Stimulated activated CD8-positive, alpha-beta memory T cell treated with anti-CD3 and anti-CD28 coated beads, Interleukin-12 subunit alpha, Interleukin-12 subunit beta, amount 100 ng/mL, for 1 hour (primary cell): ENCODE results near the gene SNRNP40.
"Not testable (repeated sequence)": the region's sequence is repeated elsewhere in the genome, so short reads cannot be mapped to it uniquely, and the experiment has no call there.

Experiments
- DNase-seq: peaks from one replicate; pipeline ENCODE4 v3.0.0-alpha.2; 2020; ENCODE audit warnings: low read depth

SNRNP40 gene

DNA sequence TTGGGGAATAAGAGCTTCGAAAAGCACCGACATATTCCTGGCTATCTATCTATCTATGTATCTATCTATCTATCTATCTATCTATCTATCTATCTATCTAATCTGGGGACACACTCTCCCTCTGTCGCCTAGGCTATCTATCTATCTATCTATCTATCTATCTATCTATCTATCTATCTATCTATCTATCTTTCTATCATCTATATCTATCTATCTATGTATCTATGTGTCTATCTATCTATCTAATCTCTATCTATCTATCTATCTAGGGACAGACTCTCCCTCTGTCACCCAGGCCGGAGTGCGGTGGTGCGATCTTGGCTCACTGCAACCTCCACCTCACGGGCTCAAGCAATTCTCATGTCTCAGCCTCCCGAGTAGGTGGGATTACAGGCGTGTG is 14.2 kb downstream of the SNRNP40 start:
- DNase-seq = not testable (repeated sequence)

DNA sequence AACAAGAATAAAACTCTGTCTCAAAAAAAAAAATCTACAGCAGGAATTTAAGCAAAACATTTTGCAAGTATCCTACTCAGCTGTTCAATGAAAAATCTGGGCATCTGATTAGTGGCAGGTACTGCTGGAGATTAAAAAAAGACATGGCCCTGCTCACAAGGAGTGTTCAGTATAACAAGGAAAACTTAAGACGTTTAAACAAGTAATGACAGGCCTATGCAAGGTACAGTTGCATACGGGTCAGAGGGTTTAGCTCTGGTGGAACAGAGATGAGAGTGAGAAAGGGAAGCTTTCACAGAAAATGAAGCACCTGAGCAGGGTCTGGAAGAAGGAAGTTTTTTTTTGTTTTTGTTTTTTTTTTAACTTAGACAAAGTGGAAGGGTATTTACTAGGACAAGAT is 23.0 kb downstream of the SNRNP40 start:
- DNase-seq = no peak

DNA sequence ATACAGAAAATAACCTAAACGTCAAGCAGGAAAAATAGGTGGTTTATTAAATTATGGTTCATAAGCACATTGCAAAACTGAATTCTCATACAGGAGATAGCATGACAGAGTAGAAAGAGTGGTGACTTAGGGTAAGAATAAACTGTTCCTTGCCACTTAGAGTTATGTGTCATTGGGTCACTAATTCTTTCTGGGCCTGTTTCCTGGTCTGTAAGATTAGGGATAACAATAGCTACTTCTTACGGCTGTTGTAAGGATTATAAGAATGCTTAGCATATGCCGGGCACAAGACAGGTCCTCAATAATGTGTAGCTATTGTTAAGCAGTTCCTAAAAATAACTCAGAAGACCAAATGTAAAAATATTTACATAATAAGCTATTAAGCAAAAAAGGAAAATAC is 24.2 kb downstream of the SNRNP40 start:
- DNase-seq = no peak

DNA sequence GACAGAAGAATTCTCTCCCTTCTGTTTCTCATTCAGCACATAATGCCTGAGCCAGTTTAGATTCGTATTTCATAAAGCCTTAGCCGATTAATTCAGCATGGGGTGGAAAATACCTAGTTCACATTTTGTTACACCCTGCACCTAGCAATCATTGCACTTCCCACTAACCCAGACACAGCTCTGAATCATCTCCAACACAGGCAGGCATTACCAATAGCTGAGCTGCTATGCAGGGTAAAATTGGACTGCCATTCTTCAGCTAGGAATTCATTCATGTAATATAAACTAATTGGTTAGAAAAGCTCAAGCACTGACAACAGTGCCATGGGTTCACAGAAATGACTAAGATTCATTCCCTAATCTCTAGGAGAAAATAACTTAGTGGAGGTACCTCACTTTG is 30.0 kb downstream of the SNRNP40 start:
- no peak for DNase-seq

DNA sequence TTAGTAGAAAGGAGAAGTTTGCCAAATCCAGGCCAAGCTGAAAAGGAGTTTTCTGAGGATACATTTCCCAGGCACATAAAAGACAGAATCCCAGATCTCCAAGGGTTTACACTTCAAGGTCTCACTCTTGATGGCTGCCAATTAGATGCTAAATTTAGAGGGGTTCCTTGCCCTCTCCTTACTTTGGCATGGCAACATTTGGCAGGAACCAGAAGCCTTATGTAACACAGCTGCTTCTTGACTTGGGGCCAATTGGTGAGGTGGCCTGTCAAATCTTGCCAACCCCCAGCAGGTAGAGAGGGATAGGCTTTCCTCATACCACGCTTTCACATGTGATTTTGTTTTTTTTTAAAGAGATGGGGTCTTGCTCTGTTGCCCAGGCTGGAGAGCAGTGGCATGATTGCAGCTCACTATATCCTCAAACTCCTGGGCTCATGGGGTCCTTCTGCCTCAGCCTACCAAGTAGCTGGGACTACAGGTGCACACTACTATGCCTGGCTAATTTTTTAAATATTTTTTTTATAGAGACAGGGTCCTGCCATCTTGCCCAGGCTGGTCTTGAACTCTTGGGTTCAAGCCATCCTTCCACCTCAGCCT is 31.7 kb downstream of the SNRNP40 start:
- no peak for DNase-seq

DNA sequence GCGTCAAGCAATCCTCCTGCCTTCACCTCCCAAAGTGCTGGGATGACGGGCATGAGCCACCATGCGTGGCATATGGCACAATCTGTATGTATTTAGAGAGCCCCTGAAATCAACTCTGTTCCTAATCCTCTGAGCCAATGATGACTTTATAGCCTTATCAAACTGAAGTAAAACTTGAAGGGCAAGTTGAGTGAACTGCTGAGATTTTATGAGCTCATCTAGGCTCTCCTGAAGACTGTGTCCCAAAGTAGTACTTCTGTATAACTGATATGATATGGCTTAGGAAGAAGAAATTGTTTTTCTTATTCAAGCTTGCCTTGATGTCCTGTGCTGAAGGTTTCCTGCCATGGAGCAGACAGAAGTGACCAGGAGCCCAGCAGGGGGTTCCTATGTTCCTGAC is 33.2 kb downstream of the SNRNP40 start:
- DNase-seq = no peak

DNA sequence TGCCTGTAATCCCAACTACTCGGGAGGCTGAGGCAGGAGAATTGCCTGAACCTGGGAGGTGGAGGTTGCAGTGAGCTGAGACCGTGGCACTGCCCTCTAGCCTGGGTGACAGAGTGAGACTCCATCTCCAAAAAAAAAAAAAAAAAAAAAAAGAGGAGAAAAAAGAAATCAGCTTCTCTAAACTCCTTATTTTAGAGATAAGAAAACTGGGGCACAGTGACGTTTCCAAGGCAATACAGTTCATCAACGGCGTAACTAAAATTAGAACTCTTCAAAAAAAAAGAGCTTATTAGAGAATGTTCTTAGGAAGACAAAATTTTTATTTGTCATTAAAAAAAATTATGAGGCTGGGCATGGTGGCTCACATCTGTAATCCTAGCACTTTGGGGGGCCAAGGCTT is 34.2 kb downstream of the SNRNP40 start:
- DNase-seq = not testable (repeated sequence)

DNA sequence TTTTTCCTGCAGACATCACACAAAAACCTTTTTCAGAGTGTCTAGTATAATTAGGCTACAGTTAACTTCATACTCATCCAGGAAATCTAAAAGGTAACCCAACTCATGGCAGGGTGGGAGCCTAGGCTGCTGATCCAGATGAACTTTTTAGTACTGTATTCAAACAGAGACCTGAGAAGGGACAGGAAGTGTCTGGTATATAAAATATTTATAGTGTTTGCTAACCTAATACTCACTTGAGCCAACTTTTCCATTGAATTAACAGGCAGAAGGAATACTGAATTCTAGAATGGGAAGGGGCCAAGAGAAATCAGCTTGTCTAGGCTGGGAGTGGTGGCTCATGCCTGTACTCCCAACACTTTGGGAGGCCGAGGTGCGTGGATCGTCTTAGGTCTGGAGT is 34.7 kb downstream of the SNRNP40 start:
- no peak for DNase-seq

DNA sequence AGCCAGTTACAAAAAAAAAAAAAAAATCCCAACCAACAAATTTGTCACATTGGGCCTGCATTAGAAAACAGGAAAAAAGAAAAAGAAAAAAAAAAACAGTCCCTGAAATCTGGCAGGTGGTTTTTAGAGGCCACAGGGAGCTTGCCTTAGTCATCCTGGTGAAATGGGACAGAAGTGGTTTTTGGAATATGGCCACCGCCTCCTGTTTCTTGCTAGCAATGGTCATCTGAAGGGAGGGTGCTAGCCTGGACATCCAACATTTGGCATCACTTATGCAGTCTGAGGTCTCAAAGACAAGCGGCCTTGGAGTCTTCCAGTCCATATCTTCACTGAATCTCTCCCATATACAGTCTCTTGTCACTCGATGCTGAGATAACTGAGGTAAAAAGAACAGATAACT is 36.8 kb downstream of the SNRNP40 start:
- DNase-seq = no peak

DNA sequence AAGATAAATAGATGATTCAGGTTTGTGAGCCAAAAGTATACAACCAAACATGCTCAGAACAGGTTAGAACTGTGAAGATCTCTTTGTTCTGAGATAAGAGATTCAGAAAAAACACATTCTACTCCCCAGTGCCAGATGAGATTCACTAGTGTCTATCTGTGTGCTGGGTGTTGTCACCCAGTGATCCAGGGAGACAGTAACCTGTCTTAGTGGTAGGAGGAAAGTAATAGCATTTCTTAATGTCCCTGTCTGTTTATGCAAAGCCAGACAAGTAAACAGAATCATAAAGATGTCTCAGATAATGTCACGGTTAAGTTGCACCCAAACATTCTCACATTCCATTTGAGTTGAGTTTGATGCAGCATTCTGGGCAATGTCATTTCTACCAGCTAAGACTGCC is 38.0 kb downstream of the SNRNP40 start:
- no peak for DNase-seq

DNA sequence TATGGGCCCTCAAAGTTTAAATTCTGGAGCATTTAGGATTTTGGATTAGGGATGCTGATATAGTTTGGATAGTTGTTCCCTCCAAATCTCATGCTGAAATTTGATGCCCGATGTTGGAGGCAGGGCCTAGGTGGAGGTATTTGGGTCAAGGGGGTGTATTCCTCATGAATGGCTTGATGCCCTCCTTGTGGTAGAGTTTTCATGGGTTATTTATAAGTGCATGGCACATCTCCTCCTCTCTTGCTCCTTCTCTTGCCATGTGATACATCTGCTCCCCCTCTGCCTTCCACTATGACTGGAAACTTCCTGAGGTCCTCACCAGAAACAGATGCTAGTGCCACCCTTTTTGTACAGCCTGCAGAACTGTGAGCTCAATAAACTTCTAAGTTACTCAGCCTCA is 39.4 kb downstream of the SNRNP40 start:
- no peak for DNase-seq

DNA sequence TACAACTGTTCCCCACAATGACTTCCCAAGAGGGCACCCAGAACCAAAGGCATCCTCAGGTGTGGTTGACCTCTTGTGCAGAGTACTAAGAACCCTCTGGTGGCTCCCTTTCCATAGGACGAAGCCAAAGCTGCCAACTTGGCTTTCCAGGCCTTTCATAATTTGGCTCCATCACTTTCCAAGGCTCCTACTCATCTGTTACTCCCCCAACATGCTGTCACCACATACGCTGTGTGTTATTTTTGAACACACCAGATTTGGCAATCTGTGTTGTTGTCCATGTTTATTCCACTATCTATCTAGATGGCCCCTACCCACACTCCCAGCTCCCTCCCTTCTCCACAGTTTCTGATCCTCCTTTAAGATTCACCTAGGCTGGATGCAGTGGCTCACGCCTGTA is 46.7 kb downstream of the SNRNP40 start:
- DNase-seq = no peak

DNA sequence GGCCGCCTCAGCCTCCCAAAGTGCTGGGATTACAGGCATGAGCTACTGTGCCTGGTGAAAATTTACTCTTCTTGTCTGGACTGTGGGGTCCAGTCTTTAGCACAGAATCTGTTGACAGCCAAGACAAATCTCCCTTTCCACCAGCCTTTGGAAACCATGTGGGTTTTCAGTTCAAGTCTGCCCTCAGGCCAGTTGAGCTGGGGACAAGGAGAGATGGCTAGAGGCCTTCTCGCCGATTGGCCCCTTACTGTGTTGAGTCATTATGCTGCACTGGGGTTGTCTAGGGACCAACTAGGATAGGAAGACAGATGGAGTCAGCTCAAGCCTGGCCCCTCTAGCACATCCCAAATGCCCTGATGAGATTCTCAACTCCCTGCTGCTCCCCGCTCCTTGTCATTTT is 48.3 kb downstream of the SNRNP40 start:
- no peak for DNase-seq

DNA sequence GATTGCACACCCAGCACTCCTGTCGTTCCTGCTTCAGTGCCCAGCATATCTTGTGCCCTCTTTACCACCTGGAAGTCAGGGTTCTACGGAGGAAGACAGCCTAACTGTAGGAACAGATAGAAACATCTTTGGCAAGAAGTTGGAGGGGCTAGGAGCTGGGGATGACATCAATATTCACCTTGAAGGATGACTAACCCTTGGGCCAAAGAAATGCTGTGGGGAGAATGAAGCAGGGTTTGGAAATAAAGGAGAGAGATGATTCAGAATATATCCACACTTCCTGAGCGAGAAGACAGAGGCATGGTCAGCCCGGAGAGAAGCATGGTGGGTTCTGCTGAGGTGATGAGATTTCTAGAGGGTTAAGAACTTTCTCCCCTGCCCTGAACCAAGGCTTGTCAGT is 52.3 kb downstream of the SNRNP40 start:
- no peak for DNase-seq

DNA sequence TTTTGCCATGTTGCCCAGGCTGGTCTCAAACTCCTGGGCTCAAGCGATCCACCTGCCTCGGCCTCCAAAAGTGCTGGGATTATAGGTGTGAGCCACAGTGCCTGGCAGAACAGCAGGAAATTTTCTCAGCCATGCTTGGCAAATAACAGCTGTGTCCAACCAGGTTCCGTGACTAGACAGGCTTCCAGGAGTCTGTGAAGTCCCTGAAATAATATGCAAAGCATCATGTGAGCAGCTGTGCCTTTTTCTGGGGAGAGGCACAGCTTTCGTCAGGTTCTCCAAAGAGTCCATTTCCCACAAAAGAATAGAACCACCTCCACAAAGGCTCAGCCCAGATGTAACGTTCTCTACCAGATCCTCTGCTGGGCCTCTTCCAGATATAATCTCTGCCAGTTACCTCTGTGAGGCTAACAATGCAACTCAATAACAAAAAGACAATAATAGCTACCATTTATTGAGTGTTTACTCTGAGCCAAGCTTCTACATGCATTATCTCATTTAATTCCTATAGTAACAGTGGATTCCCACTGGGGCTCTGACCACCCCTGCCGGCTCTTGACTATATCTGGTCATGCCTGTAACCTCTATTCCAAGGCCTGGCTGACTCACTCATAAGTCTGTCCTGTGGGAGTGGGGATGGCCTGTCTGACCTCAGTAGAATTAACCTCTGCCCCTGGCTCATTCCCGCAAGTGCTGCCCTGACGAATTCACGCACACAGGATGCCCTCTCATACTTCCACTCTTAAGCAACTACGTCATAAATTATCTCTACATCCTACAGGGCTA is 52.9 kb downstream of the SNRNP40 start:
- no peak for DNase-seq

DNA sequence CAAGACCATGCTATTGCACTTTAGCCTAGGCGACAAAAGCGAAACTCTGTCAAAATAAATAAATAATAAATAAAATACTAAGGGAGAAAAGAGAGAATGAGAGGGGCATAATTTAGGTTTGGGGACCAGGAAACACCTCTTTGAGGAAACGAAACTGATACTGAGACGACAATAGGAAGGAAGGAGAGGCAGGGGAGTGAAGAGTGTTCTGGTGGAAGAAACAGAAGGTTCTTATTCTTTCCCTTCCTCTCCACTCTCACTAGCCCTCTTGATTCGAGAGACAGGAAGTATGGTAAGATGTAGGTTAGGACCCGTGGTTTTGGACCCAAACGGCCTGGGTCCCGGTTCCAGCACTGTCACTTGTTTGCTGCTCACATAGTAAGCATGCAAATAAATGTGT is 55.3 kb downstream of the SNRNP40 start:
- DNase-seq = no peak

DNA sequence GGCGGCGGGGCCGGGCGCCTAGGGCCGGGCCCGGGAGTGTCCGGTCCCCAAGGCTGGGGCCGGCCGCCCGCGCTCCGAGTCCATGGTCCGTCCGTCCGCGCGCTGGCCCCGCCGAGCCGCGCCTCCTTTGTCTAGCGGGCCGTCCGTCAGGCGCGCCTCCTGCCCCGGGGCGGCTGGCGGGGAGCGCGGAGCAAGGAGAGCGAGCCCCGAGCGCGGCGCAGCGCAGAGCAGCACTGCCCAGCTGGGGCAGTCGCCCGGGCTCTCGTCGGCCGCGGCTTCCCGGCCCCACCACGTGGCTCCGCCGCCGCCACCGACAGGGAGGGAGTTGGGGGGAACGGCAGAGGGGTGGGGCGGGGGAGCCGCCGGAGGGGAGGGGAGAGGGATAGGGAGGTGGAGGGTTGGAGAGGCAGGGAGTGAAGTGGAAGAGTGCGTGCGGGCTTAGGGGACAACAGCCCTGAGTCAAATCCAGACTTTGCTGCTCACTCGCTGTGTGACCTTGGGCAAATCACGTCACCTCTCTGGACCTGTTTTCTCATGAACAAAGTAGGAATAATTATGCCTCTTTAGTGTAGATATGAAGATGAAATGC is 56.8 kb downstream of the SNRNP40 start, which contains the start of gene NKAIN1:
Gene NKAIN1 (minus strand): TSS at position 235 of the 589 bp plus-strand sequence. CDS start 340 bp downstream, outside the sequence.
- DNase-seq = no peak

DNA sequence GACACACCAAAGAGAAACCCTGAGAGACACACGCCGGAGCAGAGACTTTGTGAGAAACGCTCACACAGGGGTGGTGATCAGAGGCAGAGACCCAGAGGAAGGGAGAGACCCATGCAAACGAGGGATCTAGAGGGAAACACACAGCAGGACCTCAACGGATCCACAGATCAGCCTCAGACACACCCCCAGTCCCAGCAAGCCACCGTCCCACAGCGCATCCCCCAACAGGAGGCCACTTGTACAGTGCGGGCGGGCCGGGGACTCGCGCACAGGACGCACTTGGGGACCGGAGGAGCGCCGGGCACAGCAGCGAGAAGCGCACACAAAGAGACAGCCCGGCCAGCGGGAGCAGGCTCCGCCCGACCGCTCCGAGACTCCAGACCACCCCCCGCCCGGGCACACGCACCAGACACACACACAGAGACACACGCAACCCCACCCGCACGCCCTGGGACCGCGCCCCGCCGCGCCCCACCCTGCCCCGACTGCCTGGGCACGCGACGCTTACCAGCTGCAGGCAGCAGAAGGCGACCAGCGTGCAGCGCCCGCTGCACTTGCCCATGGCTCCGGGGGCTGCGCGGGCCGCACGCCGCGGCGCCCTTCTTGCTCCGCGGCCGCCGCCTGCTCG is 57.5 kb downstream of the SNRNP40 start:
- DNase-seq = no peak

DNA sequence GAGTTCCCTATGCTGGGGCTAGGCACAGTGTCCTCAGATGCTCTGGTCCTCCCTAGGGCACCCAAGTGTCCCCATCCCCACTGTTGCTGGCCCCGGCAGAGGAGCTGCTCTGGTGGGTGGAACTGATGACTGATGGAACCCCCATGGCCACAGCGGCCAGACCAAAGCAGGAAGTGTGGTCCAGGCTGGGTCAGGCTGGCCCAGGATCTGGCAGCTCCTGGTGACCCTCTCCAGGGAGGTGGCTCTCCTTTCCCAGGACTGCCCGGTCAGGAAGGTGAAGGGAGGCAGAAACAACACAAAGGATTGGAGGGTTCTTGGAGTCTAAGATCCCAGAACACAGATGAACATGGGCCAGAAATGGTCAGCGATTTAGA is 58.0 kb downstream of the SNRNP40 start:
- no peak for DNase-seq

DNA sequence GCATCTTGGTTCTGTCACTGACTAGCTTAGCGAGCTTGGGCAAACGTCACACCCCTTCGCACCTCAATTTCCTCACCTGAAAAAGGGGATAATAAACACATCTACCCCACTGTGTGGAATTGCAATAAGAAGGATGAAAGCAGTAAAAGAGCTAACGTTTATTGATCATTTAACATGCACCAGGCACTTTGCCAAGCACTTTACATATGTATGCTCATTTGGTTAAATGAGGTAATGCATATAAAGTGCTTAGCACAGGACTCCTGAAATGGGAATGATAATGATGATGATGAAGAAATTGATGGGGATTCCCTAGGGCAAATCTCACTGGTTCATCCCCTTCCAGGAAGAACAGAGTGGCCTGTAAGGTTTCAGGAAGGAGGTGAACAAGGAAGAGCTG is 61.7 kb downstream of the SNRNP40 start:
- DNase-seq = no peak

DNA sequence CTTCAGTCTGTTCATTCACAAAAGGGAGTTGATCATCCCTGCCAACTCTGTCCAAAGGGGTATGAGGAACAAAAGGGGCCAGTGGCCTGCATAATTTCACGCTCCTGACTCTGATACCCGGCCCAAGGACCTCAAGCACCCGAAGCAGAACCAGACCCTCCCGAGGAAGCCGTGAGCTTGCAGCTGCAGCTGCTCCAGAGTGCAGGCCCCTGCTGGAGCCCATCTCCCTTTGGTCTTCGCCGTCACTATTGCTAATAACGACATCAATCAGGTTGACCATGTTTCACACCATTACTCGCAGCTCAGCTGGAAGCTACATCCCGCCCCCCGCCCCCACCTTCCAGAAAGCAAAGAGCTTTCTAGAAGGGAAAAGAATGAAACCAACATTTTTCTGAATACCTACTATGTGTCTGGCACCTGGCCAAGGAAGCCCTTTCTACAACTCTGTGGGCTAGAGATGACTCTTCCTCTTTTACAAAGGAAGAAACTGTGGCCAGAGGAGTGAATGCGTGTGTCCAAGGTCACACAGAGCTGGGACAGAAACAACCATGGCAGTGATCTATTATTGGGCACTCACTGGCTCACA is 62.4 kb downstream of the SNRNP40 start:
- DNase-seq = no peak

DNA sequence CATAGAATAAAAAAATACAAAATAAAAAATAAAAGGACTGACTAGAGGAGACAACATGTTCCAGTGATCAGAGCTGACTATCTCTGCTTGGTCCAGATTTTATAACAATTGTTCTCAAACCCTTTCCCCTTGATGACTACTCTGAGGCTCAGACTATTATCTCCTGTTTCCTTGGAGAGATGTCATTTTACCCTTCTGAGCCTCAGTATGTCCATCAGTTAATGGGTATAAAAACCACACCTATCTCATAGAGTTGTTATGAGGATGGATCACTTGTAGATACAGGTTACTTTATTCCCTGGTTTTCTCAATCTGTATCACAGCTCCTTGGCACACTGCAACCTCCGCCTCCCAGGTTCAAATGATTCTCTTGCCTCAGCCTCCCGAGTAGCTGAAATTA is 63.9 kb downstream of the SNRNP40 start:
- DNase-seq = no peak

DNA sequence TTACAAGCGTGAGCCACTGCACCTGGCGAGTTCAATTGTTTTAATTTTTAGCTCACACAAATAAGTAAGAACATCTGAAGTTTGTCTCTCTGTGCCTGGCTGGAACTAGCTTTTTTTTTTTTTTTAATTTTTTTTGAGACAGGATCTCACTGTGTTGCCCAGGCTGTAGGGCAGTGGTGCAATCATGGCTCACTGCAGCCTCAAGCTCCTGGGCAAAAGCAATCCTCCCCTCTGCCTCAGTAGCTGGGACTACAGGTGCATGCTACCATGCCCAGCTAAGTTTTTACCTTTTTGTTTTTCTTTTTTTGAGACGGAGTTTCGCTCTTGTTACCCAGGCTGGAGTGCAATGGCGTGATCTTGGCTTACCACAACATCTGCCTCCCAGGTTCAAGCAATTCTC is 64.8 kb downstream of the SNRNP40 start:
- DNase-seq = no peak
